TTC549 (cell line): ENCODE data around the gene STK11IP.

Source experiments
- FAIRE-seq: peaks from 2 replicates; lab custom pipeline; 2012; peaks lifted over from hg19 to GRCh38; lab: Jason Lieb, UNC

STK11IP gene

DNA sequence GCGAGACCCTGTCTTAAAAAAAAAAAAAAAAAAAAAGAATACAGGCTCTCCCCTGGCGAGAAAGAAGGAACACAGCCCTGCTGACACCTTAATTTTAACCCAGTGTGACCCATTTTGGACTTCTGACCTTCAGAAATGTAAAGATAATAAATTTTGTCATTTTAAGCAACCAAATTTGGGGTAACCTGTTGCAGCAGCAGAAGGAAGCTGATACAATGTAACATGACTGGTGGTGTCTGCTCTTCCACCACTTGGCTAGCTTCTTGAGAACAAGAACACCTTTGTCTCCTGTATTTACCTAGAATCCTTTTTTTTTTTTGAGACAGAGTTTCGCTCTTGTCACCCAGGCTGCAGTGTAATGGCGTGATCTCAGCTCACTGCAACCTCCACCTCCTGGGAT lies 6.6 kb upstream of the STK11IP start:
- FAIRE-seq = no peak

DNA sequence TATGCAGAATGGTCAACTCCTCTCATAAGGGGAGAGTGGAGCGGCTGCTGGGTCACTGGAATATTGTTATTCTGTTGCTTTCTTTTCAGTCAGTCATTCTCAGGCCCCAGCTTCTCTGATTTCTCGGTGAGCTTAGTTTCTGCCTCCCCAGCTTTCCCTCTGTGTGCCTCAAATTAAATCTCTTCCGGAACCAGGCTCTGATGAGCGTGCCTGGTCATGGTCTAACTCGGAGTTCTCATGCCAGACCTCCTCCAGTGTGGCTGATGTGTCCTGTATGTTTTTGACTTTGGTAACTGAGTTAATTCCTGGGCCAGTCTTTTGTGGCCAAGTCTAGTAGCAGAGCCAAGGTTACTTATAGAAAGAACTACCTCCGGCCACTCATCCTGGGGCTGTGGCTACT lies 4.9 kb upstream of the STK11IP start:
- FAIRE-seq = no peak

DNA sequence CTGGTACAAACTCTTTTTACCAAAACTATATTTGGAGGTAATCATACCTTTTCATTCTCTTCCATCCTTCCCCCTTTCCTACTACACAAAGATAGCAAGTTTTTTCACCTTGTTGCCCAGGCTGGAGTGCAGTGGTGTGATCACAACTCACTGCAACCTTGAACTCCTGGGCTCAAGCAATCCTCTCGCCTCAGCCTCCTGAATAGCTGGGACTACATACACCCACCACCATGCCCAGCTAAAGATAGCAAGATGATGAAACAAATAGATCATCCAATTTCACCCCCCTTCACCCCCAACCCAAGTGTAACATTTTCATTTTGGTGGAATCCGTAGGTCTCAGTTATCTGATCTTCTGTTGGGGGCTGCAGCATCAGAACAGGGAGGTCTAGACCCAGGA lies 4.5 kb upstream of the STK11IP start:
- no peak for FAIRE-seq

DNA sequence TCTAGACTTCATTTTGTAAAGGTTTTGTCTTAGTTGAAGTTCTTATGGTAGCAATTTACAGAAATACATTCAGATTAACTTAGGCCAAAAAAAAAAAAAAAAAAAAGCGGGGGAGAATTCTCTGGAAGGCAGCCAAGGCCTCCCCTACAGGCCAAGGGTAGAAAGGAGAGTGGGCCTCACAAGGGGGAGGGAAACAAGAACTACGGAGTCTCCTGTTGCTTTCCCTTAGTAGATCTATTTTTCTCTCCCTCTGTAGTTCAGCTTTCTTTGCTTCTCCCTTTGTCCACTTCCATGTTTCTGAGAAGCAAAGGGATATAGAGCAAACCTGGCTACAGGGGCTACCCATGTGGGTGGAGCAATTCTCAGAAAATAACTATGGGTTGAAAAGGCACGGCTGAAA lies 2.4 kb upstream of the STK11IP start:
- FAIRE-seq = no peak

DNA sequence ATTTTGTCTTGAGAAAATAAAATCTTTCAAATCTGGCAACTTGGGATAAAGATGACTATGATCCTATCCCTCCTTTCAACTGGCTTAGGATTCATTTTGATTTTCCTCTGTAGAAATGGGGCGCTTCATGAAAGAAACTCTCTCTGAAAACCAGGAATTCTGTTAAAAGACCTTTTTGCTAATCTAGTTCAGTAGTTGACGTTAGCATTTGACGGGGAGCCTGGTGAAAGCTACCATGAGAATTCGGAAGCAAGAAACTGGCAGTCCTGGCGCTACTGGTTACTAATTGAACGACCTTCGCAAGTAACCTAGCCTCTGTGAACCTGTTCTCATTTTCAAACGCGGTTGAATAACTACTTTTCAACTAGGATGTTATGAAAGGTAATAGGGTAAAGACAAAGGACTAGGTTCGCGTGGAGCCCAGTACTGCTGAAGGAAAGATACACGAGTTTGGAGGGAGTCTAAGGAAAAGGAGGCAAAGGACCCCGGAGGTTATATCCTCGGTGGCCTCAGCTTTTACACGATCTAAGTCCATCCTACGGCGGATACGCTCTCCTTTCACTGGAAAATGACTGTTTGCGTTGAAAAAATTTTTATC lies 604 bp upstream of the STK11IP start:
- no peak for FAIRE-seq

DNA sequence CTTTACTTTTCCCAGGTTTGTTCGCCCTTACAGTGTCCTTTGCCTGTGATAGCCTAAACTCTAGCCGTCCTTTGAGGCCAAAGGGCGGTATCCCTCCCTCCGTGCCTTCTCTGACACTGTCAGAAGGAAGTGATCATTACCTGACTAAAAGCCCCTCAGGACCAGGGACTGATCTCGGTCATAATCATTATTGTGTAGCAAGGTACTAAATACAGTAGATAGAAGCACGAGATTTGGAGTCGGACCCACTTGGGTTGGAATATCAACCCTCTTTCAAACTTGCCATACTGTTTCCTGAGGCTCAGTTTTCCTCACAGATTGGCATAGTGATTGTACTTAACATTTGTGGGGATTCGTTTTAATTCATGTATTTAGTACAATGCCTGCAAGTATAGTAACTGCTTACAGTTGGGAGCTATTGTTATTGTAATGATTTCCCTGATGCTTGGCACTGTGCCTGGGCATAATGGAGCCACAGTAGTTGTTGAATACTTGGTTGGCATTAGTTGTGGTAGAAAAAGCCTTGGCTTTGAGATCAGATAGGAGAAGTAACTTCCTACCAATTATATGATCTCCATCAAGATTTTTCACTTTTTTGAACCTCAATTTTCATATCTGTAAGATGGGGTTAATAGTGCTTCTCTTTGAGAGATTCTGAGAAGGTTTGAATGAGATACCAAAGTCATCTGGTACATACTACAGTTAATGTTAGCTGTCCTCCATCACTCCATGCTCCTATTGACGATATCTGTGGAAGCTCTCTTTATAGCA lies 836 bp downstream of the STK11IP start:
- FAIRE-seq = no peak

DNA sequence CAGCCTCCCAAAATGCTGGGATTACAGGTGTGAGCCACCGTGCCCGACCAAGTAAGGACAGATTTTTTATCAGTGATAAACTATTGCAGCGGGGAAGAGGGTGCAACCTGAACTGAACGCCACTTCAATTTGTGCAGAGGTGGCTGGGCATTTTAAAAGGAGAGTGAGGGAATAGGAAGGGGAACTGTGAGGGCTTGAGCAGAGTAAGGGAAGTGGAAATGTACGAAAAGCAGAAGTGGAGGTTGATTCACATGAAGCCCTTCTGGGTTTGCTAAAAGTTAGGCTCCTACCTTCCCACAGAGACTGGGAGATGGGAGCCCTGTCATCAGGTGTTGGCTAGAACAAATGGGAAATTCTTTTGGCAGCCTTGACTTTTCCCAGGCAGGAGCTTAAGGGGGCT lies 6.1 kb downstream of the STK11IP start:
- no peak for FAIRE-seq

DNA sequence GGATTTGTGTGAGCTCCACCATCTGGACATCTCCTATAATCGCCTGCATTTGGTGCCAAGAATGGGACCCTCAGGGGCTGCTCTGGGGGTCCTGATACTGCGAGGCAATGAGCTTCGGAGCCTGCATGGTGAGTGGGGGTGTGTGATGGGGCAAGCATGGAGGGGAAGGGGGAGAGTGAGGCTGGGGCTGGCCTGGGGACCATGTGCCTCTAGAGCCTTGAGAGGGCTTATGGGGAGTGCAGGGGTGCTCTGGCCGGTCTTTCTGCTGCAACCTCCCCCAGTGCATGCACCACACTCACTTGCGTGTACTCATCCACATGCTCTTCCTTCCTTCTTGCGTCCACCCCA lies 7.9 kb downstream of the STK11IP start:
- FAIRE-seq = no peak

DNA sequence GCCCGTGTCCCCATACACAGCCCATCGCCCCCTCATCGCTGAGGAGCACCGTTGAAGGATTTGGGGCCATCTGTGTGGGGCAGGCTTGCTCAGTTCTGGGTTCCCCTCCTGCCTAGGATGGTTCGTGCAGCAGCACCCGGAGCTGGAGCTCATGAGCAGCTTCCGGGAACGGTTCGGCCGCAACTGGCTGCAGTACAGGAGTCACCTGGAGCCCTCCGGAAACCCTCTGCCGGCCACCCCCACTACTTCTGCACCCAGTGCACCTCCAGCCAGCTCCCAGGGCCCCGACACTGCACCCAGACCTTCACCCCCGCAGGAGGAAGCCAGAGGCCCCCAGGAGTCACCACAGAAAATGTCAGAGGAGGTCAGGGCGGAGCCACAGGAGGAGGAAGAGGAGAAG lies 10.3 kb downstream of the STK11IP start:
- FAIRE-seq = no peak

DNA sequence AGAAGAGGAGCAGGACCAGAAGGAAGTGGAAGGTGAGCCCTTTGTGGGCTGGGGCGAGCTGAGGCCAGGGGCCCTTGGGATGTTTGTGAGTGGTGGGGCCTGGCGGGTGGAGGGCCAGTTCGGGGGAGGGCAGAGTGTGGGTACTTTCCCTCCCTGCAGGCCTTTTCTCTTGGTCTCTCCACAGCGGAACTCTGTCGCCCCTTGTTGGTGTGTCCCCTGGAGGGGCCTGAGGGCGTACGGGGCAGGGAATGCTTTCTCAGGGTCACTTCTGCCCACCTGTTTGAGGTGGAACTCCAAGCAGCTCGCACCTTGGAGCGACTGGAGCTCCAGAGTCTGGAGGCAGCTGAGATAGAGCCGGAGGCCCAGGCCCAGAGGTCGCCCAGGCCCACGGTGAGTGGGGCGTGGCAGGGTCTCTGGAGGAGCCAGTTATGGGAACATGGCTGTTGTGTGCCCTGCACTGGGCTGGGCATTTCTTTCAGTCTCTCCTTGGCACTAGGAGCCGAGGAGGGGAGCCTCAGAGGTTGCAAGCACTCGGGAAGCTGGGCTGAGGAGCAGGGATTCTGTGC lies 10.8 kb downstream of the STK11IP start:
- FAIRE-seq = no peak

DNA sequence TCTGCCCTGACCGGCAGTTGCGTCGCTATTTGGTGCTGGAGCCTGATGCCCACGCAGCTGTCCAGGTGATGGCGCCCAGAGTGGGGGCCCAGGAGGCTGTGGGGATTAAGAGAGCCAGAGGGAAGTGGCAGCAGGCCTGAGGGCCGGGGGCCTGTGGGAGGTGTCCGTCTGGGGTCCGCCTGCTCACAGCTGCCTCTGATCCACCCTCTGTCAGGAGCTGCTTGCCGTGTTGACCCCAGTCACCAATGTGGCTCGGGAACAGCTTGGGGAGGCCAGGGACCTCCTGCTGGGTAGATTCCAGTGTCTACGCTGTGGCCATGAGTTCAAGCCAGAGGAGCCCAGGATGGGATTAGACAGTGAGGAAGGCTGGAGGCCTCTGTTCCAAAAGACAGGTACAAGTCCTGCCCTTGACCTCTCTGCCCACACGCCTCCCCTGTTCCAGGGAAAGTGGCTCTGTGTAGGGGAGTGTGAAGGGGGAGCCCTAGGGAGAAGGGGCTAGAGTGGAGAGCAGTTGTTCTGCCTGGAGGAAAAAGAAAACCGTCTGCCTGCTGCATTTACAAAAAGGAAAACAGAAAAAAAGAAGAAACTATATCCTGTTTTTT lies 11.6 kb downstream of the STK11IP start:
- FAIRE-seq = no peak

DNA sequence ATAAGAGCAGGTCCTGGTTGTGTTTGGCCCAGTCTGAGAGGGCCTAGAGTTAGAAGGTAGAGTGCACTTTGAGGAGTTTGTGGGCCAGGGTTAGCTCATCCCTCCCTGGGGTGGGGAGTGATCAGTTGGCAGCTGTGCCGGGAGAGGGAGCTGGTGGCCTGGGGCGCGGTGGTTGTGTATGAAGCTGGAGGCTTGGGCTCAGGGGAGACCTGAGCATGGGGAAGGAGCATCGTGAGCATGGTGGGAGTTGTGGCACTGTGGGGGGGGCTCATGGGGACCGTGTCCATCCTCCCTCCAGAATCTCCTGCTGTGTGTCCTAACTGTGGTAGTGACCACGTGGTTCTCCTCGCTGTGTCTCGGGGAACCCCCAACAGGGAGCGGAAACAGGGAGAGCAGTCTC lies 13.6 kb downstream of the STK11IP start:
- no peak for FAIRE-seq

DNA sequence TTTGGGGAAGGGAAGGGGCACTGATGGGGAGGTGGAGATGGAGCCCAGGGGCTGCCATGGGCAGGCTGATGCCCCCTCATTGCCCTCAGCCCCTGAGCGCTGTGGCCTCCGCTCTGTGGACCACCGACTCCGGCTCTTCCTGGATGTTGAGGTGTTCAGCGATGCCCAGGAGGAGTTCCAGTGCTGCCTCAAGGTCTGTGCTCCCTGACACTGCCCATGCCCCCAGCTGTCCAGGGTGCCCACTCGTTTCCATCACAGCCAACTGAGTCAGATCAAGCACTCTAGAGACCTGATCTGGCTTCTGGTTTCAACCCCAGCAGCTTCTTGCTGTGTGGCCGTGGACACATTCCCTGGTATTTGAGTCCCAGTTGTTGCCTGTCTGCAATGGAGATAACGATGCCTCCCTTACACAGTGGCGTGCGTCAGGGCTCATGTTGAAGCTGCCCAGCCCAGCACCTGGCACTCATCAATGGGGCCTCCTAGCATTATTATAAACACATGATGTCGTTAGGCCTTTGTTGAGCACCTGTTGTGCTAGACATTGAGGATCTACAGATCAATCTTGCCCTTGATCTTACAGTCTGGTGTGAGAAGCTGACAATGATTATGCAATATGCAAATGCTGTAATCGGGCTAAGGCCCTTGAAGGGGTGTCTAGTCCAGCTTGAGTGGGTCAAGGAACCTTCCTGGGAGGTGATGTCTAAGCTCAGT lies 14.4 kb downstream of the STK11IP start:
- FAIRE-seq = no peak

DNA sequence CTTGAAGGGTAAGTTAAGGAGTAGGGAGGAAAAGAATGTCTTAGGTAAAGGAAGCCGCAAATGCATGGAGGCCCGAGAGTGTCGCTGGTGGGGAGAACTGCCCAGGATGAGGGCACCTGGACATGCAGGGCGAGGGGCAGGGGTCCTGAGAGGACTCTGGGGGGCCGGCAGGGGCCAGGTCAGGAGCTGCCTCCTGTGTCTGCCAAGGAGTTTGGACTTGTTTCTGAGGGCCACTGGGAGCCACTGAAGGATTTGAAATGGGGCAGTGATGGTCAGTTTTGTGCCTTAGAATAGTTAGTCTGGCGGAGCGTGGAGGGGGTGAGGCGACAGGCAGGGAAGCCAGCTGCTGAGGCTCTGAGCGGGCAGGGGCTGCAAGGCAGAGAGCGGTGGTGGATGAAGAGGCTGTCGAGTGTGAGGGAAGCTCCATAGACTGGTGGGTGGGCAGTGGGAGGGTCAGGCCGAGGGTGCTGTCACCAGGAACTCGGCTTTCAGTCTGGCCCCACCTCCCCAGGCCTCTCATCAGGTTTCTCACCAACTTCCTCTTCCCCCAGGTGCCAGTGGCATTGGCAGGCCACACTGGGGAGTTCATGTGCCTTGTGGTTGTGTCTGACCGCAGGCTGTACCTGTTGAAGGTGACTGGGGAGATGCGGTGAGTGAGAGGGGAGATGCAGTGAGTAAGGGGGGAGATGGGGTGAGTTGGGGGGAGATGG lies 15.1 kb downstream of the STK11IP start:
- FAIRE-seq = no peak

DNA sequence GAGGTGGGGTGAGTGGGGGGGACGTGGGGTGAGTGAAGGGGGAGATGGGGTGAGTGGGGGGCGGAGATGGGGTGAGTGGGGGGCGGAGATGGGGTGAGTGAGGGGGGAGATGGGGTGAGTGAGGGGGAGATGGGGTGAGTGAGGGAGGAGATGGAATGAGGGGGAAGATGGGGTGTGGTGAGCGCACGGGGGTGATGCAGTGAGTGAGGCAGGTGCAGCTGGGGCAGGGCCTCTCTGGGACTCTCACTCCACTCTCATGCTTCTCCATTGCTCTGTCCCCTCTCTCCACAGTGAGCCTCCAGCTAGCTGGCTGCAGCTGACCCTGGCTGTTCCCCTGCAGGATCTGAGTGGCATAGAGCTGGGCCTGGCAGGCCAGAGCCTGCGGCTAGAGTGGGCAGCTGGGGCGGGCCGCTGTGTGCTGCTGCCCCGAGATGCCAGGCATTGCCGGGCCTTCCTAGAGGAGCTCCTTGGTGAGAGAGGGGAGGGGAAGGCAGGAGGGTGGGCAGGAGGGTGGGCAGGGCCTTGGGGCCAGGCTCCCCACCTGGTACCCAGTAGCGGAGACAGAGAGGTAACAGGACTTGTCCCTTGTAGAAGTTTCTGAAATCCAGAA lies 15.9 kb downstream of the STK11IP start:
- FAIRE-seq = no peak

DNA sequence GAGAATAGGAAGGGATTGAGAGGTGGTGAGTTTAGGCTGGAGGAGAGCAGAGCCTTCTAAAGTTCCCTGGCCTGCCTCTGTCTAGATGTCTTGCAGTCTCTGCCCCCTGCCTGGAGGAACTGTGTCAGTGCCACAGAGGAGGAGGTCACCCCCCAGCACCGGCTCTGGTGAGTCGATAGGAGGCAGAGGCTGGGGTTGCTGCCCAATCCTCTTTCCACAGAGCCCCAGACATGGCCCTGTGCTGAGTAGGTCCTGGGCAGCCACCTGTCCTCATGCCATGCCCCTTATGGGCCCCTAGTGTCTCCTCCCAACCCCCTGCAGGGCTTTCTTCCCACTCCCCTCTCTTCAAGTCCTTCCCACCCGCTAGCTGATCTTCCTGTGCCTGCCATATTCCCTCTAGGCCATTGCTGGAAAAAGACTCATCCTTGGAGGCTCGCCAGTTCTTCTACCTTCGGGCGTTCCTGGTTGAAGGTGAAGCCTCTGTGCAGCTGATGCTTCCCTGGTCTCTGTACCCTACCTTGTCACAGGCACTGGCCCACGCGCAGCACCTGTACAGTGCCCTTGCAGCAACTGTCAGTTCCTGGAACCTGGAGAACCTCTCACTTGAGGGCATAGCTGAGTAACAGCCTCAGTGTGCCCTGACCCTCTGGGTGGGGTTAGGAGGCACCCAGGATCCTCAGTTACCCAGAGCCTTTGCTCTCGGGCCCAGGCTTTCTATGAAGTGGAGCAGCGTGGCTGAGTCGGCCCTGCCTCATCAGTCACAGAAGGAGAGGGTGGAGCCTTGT lies 16.6 kb downstream of the STK11IP start:
- no peak for FAIRE-seq

DNA sequence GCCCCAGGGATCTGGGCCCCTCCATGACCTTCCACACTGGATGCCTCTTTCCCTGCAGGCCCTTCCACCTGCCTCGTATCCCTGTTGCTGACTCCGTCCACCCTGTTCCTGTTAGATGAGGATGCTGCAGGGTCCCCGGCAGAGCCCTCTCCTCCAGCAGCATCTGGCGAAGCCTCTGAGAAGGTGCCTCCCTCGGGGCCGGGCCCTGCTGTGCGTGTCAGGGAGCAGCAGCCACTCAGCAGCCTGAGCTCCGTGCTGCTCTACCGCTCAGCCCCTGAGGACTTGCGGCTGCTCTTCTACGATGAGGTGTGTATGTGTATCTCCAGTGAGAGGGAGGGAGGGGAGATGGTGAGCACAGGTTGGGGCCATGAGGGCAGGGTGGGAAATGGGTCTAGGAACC lies 17.4 kb downstream of the STK11IP start:
- FAIRE-seq = no peak

DNA sequence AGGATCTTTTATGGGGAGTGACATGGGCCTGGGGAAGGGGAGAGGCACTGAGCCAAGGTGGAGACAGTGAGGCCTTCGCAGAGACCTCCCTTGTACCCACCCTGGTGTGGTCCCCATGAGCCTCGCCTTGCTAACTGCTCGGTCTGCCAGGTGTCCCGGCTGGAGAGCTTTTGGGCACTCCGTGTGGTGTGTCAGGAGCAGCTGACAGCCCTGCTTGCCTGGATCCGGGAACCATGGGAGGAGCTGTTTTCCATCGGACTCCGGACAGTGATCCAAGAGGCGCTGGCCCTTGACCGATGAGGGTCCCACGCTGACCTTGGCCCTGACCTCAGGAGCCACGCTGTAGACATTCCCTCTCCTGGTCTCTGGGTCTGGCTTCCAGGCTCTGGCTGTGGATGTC lies 18.2 kb downstream of the STK11IP start:
- no peak for FAIRE-seq

DNA sequence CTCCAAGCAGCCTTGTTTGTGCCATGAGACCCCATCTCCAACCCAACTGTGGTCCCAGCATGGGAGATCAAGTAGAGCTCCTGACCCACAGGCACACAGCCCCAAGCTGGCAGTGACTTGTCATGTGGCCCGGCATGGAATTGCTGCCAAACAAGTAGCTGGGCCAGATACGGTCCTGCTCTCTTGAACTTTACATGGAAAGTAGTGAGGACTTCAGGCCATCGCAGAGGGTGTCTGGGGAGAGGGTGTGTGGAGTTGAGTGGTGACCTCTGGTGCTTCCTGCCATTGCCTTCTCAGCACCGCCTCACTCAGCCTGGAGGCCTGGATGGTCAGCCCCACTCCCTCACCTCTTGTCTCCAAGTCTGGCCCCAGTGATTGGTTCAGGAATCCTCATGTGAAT lies 18.9 kb downstream of the STK11IP start:
- no peak for FAIRE-seq

DNA sequence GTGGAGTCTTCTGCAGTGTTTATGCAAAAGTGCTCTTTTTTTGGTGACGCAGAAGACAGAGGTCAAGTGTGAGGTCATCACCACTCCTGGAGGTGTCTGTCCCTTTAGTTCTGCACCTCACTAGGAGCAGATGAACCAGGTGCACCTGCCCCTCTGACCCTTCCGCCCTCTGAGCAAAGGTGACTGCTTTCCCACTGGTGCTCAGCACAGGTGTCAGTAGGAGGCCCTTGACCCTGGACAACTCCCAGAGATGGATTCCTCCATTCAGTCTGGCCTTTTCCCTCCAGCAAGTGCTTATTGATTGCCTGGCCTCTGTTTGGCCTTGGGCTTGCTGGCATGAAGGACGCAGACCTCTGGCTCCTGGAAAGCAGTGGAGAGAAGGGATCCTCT lies 21.1 kb downstream of the STK11IP start:
- FAIRE-seq = no peak

DNA sequence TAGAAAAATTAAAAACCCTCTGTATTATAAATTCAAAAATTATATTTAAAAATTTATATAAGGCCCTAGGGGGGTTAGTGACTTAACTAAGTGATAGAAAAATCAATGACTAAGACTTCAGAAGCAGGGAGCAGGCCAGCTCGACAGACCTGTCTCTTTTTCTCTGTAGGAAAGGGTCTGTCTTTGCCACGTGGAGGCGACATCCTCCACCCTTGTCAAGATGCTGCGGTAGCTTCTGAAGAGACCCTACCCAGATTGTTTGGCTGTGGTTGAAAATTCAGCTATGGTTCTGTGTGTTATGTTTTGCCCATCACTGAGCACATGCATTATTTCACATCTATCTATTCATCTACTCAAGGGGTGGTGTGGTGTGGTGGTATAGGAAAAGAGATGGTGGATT lies 21.6 kb downstream of the STK11IP start:
- FAIRE-seq = no peak
